Keratinocyte (primary cell): ENCODE data around the gene MAGI2. TPM values are rescaled to one million over a fixed set of nuclear protein-coding genes. Genes with fewer than 3 reads are reported as not detected.

ENCODE experiments used
- DNase-seq: peaks from one replicate; pipeline ENCODE4 v3.0.0-alpha.2; 2011; ENCODE audit warnings: low read depth, missing footprints, low spot score
- FAIRE-seq: peaks from 2 replicates; lab custom pipeline; 2011; peaks lifted over from hg19 to GRCh38; lab: Jason Lieb, UNC
- H2AFZ ChIP-seq: 2 replicates; pipeline ENCODE4 v1.6.0; 2012; ENCODE audit warnings: low read length, control low read depth, inconsistent platforms; ENCODE audit not compliant: control insufficient read depth
- H3K27ac ChIP-seq: 2 replicates; pipeline ENCODE4 v1.5.1; 2011; ENCODE audit warnings: low read length; ENCODE audit not compliant: control insufficient read depth, insufficient read depth
- H3K27me3 ChIP-seq: 3 replicates; pipeline ENCODE4 v1.6.0; 2011; ENCODE audit warnings: low read length; ENCODE audit not compliant: control insufficient read depth, insufficient read depth; ENCODE audit errors: extremely low read depth
- H3K36me3 ChIP-seq, 2 experiments: 2 replicates in 1 of 2; 3 replicates in 1 of 2; pipeline ENCODE4 v1.5.1; 2011; ENCODE audit warnings: low read length in 2 of 2, mild to moderate bottlenecking in 1 of 2; ENCODE audit not compliant: control insufficient read depth in 2 of 2, insufficient read depth in 2 of 2; ENCODE audit errors: extremely low read depth in 1 of 2
- H3K4me1 ChIP-seq: 3 replicates; pipeline ENCODE4 v1.5.1; 2011; ENCODE audit warnings: low read length; ENCODE audit not compliant: control insufficient read depth, insufficient read depth; ENCODE audit errors: extremely low read depth
- H3K4me2 ChIP-seq: 3 replicates; pipeline ENCODE4 v1.6.0; 2011; ENCODE audit warnings: low read depth, low read length; ENCODE audit not compliant: control insufficient read depth, insufficient read depth; ENCODE audit errors: extremely low read depth
- H3K4me3 ChIP-seq, 3 experiments: fragments of 200-600 bp in 1 of 3; sonication (generic) in 1 of 3; 2 replicates in 2 of 3; 3 replicates in 1 of 3; pipeline ENCODE4 v1.5.1; 2011 to 2016; ENCODE audit warnings: low read length in 3 of 3, mild to moderate bottlenecking in 3 of 3, control low read depth in 2 of 3, inconsistent platforms in 1 of 3, low read depth in 1 of 3, mixed read lengths in 1 of 3, mixed run types in 1 of 3, moderate library complexity in 1 of 3; ENCODE audit not compliant: control insufficient read depth in 2 of 3, insufficient read depth in 2 of 3; ENCODE audit errors: extremely low read depth in 1 of 3
- H3K79me2 ChIP-seq: 2 replicates; pipeline ENCODE4 v1.6.0; 2012; ENCODE audit warnings: low read length; ENCODE audit not compliant: control insufficient read depth, insufficient read depth
- H3K9ac ChIP-seq: 3 replicates; pipeline ENCODE4 v1.6.0; 2011; ENCODE audit warnings: low read length; ENCODE audit not compliant: control insufficient read depth, insufficient read depth; ENCODE audit errors: extremely low read depth
- H3K9me1 ChIP-seq: 3 replicates; pipeline ENCODE4 v1.6.0; 2011; ENCODE audit warnings: low read length; ENCODE audit not compliant: control insufficient read depth, insufficient read depth; ENCODE audit errors: extremely low read depth
- H3K9me3 ChIP-seq: 2 replicates; pipeline ENCODE4 v1.5.1; 2012; ENCODE audit warnings: low read depth, low read length; ENCODE audit not compliant: control insufficient read depth
- H4K20me1 ChIP-seq: 3 replicates; pipeline ENCODE4 v1.6.0; 2011; ENCODE audit warnings: low read length; ENCODE audit not compliant: control insufficient read depth, insufficient read depth; ENCODE audit errors: extremely low read depth
- CTCF ChIP-seq, 3 experiments: IDR thresholded peaks in 1 of 3; conservative IDR thresholded peaks in 1 of 3; optimal IDR thresholded peaks in 1 of 3; 2 replicates in 2 of 3; 3 replicates in 1 of 3; pipeline versions ENCODE3 to v1.5.1; 2011; ENCODE audit warnings: low read length in 3 of 3, mild to moderate bottlenecking in 3 of 3, moderate library complexity in 2 of 3, control low read depth in 1 of 3, inconsistent platforms in 1 of 3; ENCODE audit not compliant: insufficient read depth in 2 of 3; ENCODE audit errors: extremely low read depth in 1 of 3
- EZH2 ChIP-seq: IDR thresholded peaks from one replicate; pipeline ENCODE4 v1.6.1; 2012; ENCODE audit warnings: inconsistent platforms, mild to moderate bottlenecking, low read length, moderate library complexity
- dilution Hi-C: fragments of 300-500 bp; cut with MboI; formaldehyde crosslinking; loops from one replicate; pipeline ENCODE4 v1.7.0; 2020; ENCODE audit warnings: low sequenced_read_pairs; ENCODE audit not compliant: extremely low pct_ligation_motif_present
- polyA plus RNA-seq, 5 experiments: library from polyadenylated mRNA; depleted of rRNA in 3 of 5; stranded (reverse) in 3 of 5; stranded (forward) in 1 of 5; unstranded in 1 of 5; fragments of >200 nt; gene quantifications; 1 replicate in 1 of 5; 2 replicates in 3 of 5; 3 replicates in 1 of 5; pipeline versions ENCODE4 v1.2.1 to v1.2.3, GENCODE V29; 2011 to 2012; ENCODE audit warnings: missing spikeins in 2 of 5, low read depth in 1 of 5, low replicate concordance in 1 of 5

MAGI2 gene
- polyA plus RNA-seq, 1 donor (not counting 4 experiments of a cell fraction or from before 2014, with no cell fraction given) = 0.07 TPM

- dilution Hi-C loops = no loop called here
Observed at GRCh38 chr7:78175330-78176100, 1278.0 kb downstream of the MAGI2 start.

GRCh38 chr7:78173666-78174065, 1279.8 kb downstream of the MAGI2 start:
- no peaks in the 10 kb centered on the region for H3K9me3 ChIP-seq
- no peak for FAIRE-seq

More at GRCh38 chr7:78175330-78176100, 1278.0 kb downstream of the MAGI2 start:
- no peak overlapping the region for H2AFZ ChIP-seq
- no peaks in the 10 kb centered on the region for H3K4me1 ChIP-seq
- no peaks in the 10 kb centered on the region for H3K9me1 ChIP-seq
- TF ChIP-seq CTCF (optimal IDR thresholded peaks at IDR 0.05 in 1 of 3, IDR thresholded peaks at IDR 0.05 in 1 of 3, conservative IDR thresholded peaks at IDR 0.05 in 1 of 3; ENCODE audit: extremely low read depth in 1 of 3, insufficient read depth in 2 of 3, low read length in 3 of 3) (no peak), EZH2 (no peak)
- no peaks in the 10 kb centered on the region for H3K27me3 ChIP-seq
- no peak for DNase-seq
- H3K9ac ChIP-seq = no peak overlapping the region
- FAIRE-seq = no peak
- H3K79me2 ChIP-seq = no peaks in the 10 kb centered on the region
- H3K36me3 ChIP-seq = no peaks in the 10 kb centered on the region
- no peak overlapping the region for H3K27ac ChIP-seq
- H4K20me1 ChIP-seq = no peaks in the 10 kb centered on the region
- H3K9me3 ChIP-seq = no peaks in the 10 kb centered on the region
- no peak overlapping the region for H3K4me2 ChIP-seq
- no peak overlapping the region for H3K4me3 ChIP-seq

More at GRCh38 chr7:78173666-78174065, 1279.8 kb downstream of the MAGI2 start:
- Histone ChIP-seq H3K27me3 (no peaks in the 10 kb centered on the region), H3K79me2 (no peaks in the 10 kb centered on the region), H3K9ac (no peak overlapping the region), H3K4me3 (no peak overlapping the region), H4K20me1 (no peaks in the 10 kb centered on the region), H3K4me1 (no peaks in the 10 kb centered on the region), H3K27ac (no peak overlapping the region), H2AFZ (no peak overlapping the region), H3K36me3 (no peaks in the 10 kb centered on the region), H3K9me1 (no peaks in the 10 kb centered on the region), H3K4me2 (no peak overlapping the region)
- DNase-seq = no peak
- dilution Hi-C loops = no loop called here
- no peak for TF ChIP-seq EZH2
- TF ChIP-seq CTCF (optimal IDR thresholded peaks at IDR 0.05 in 1 of 3, IDR thresholded peaks at IDR 0.05 in 1 of 3, conservative IDR thresholded peaks at IDR 0.05 in 1 of 3; ENCODE audit: extremely low read depth in 1 of 3, insufficient read depth in 2 of 3, low read length in 3 of 3) = no peak
